H1 (cell line): Measurements from ENCODE around the gene APLN. TPM values are rescaled to one million over a fixed set of nuclear protein-coding genes. Genes with fewer than 3 reads are reported as not detected.

ENCODE experiments used
- CTCF ChIA-PET: fragments of 300-600 bp; sonication (Branson Sonifier 250); formaldehyde crosslinking; loops from one replicate; lab custom pipeline; 2021; ENCODE audit not compliant: partially characterized antibody; lab: Charles Lee
- POLR2A ChIA-PET: fragments of 300-600 bp; sonication (Branson Sonifier 250); formaldehyde crosslinking; loops from one replicate; lab custom pipeline; 2021; ENCODE audit warnings: inconsistent platforms; ENCODE audit not compliant: partially characterized antibody; lab: Charles Lee
- DNase-seq, 2 experiments: peaks; one replicate each; pipeline versions ENCODE4 v3.0.0 to v3.0.0-alpha.2; 2010 to 2022; ENCODE audit warnings: low spot score in 2 of 2, low read depth in 1 of 2, mixed read lengths in 1 of 2
- FAIRE-seq: peaks from 2 replicates; lab custom pipeline; 2011; peaks lifted over from hg19 to GRCh38; lab: Jason Lieb, UNC
- H2AFZ ChIP-seq: 2 replicates; pipeline ENCODE4 v1.8.1; 2012; ENCODE audit warnings: low read length, inconsistent platforms
- H2AK5ac ChIP-seq: 2 replicates; pipeline ENCODE4 v1.6.1; 2013; ENCODE audit warnings: low read depth, low read length
- H2BK120ac ChIP-seq: replicated peaks from 2 replicates; pipeline ENCODE3; 2013; ENCODE audit warnings: low read depth, low read length, inconsistent platforms
- H2BK12ac ChIP-seq: 2 replicates; pipeline ENCODE4 v1.6.1; 2013; ENCODE audit warnings: low read depth, low read length
- H2BK15ac ChIP-seq: 2 replicates; pipeline ENCODE4 v1.6.1; 2013; ENCODE audit warnings: low read length
- H2BK20ac ChIP-seq: 2 replicates; pipeline ENCODE4 v1.6.1; 2013; ENCODE audit warnings: low read length
- H2BK5ac ChIP-seq: 2 replicates; pipeline ENCODE4 v1.6.1; 2013; ENCODE audit warnings: low read depth, low read length
- H3K14ac ChIP-seq: 2 replicates; pipeline ENCODE4 v1.6.1; 2013; ENCODE audit warnings: inconsistent platforms; ENCODE audit not compliant: insufficient read length
- H3K18ac ChIP-seq: 2 replicates; pipeline ENCODE4 v1.6.1; 2013; ENCODE audit warnings: low read length; ENCODE audit errors: extremely low read depth
- H3K23ac ChIP-seq: 2 replicates; pipeline ENCODE4 v1.6.1; 2013; ENCODE audit warnings: inconsistent platforms; ENCODE audit not compliant: insufficient read length
- H3K23me2 ChIP-seq: 2 replicates; pipeline ENCODE4 v1.6.1; 2013; ENCODE audit warnings: low read depth, low read length
- H3K27ac ChIP-seq: 2 replicates; pipeline ENCODE4 v1.6.1; 2011; ENCODE audit warnings: low read depth, low read length, inconsistent platforms
- H3K27me3 ChIP-seq, 4 experiments: replicated peaks in 1 of 4; 1 replicate in 1 of 4; 2 replicates in 3 of 4; pipeline versions ENCODE4 v1.6.1 to v1.8.1; 2011 to 2013; ENCODE audit warnings: low read length in 3 of 4, mild to moderate bottlenecking in 3 of 4, inconsistent platforms in 2 of 4, mixed read lengths in 2 of 4, moderate library complexity in 1 of 4; ENCODE audit not compliant: control insufficient read depth in 3 of 4, insufficient read depth in 3 of 4; ENCODE audit errors: extremely low read depth in 1 of 4
- H3K36me3 ChIP-seq, 4 experiments: 2 replicates each; pipeline versions ENCODE4 v1.6.1 to v1.8.1; 2011 to 2013; ENCODE audit warnings: mild to moderate bottlenecking in 4 of 4, low read length in 3 of 4, moderate library complexity in 2 of 4, control low read depth in 1 of 4, inconsistent platforms in 1 of 4; ENCODE audit not compliant: insufficient read depth in 4 of 4, control insufficient read depth in 2 of 4
- H3K4ac ChIP-seq: replicated peaks from 2 replicates; pipeline ENCODE3; 2013; ENCODE audit warnings: low read length, low read depth, mixed read lengths, inconsistent platforms; ENCODE audit not compliant: insufficient read length
- H3K4me1 ChIP-seq, 4 experiments: replicated peaks in 1 of 4; 1 replicate in 1 of 4; 2 replicates in 3 of 4; pipeline versions ENCODE4 v1.6.1 to v1.8.1; 2011 to 2013; ENCODE audit warnings: low read length in 3 of 4, inconsistent platforms in 2 of 4, mixed read lengths in 1 of 4; ENCODE audit not compliant: insufficient read depth in 4 of 4, control insufficient read depth in 3 of 4
- H3K4me2 ChIP-seq, 2 experiments: 2 replicates each; pipeline versions ENCODE4 v1.6.1 to v1.8.1; 2011 to 2013; ENCODE audit warnings: low read depth in 2 of 2, low read length in 2 of 2, control low read depth in 1 of 2, inconsistent platforms in 1 of 2, mild to moderate bottlenecking in 1 of 2; ENCODE audit not compliant: insufficient read depth in 1 of 2
- H3K4me3 ChIP-seq, 4 experiments: fragments of 200-600, 300-600 bp in 1 of 4; sonication (generic), shearing (Covaris generic), sonication (Bioruptor Twin) in 1 of 4; 2 replicates each; pipeline versions ENCODE4 v1.5.1 to v1.8.1; 2011 to 2016; ENCODE audit warnings: low read length in 4 of 4, low read depth in 3 of 4, control low read depth in 2 of 4, inconsistent platforms in 2 of 4, mild to moderate bottlenecking in 2 of 4, mixed read lengths in 1 of 4, moderate library complexity in 1 of 4; ENCODE audit not compliant: insufficient read depth in 2 of 4; ENCODE audit errors: extremely low read depth in 1 of 4
- H3K56ac ChIP-seq: replicated peaks from 2 replicates; pipeline ENCODE3; 2013; ENCODE audit warnings: low read depth, mild to moderate bottlenecking, mixed read lengths, low read length, inconsistent platforms; ENCODE audit not compliant: insufficient read length
- H3K79me1 ChIP-seq: 2 replicates; pipeline ENCODE4 v1.6.1; 2013; ENCODE audit warnings: low read depth, low read length, control low read depth
- H3K79me2 ChIP-seq, 2 experiments: 2 replicates each; pipeline versions ENCODE4 v1.6.1 to v1.8.1; 2012 to 2013; ENCODE audit warnings: low read length in 2 of 2, mild to moderate bottlenecking in 2 of 2, inconsistent platforms in 1 of 2; ENCODE audit not compliant: insufficient read depth in 2 of 2, control insufficient read depth in 1 of 2
- H3K9ac ChIP-seq, 4 experiments: replicated peaks in 1 of 4; 1 replicate in 1 of 4; 2 replicates in 3 of 4; pipeline versions ENCODE4 v1.6.1 to v1.8.1; 2011 to 2013; ENCODE audit warnings: low read depth in 3 of 4, low read length in 3 of 4, control low read depth in 2 of 4, mild to moderate bottlenecking in 2 of 4, moderate library complexity in 2 of 4, inconsistent platforms in 1 of 4; ENCODE audit errors: extremely low read depth in 1 of 4
- H3K9me3 ChIP-seq, 2 experiments: 2 replicates each; pipeline versions ENCODE4 v1.6.1 to v1.8.1; 2012 to 2013; ENCODE audit warnings: mild to moderate bottlenecking in 2 of 2, moderate library complexity in 2 of 2, control low read depth in 1 of 2, inconsistent platforms in 1 of 2, low read depth in 1 of 2, low read length in 1 of 2, mixed read lengths in 1 of 2; ENCODE audit not compliant: insufficient read depth in 2 of 2
- H4K20me1 ChIP-seq, 2 experiments: replicated peaks in 1 of 2; 2 replicates each; pipeline versions ENCODE3 to v1.8.1; 2011 to 2013; ENCODE audit warnings: inconsistent platforms in 2 of 2, low read length in 2 of 2, mild to moderate bottlenecking in 1 of 2; ENCODE audit not compliant: insufficient read depth in 2 of 2, control insufficient read depth in 1 of 2
- H4K5ac ChIP-seq: 2 replicates; pipeline ENCODE4 v1.6.1; 2013; ENCODE audit warnings: low read length, low read depth, mixed read lengths, inconsistent platforms; ENCODE audit not compliant: insufficient read length
- H4K8ac ChIP-seq: 2 replicates; pipeline ENCODE4 v1.8.0; 2013; ENCODE audit warnings: mild to moderate bottlenecking, moderate library complexity, low read length, inconsistent platforms; ENCODE audit not compliant: insufficient read depth; ENCODE audit errors: extremely low read depth
- H4K91ac ChIP-seq: replicated peaks from 2 replicates; pipeline ENCODE3; 2013; ENCODE audit warnings: low read length, mixed read lengths, inconsistent platforms; ENCODE audit not compliant: insufficient read length
- HDAC6 ChIP-seq: IDR thresholded peaks from one replicate; pipeline ENCODE4 v1.7.1; 2012; ENCODE audit warnings: low read depth, mild to moderate bottlenecking, inconsistent platforms, low read length, moderate library complexity
- RXRA ChIP-seq: IDR thresholded peaks from 2 replicates; pipeline ENCODE4 v1.6.1; 2011; ENCODE audit warnings: low read depth, mild to moderate bottlenecking, low read length, moderate library complexity; ENCODE audit not compliant: insufficient read depth
- SP4 ChIP-seq: IDR thresholded peaks from 2 replicates; pipeline ENCODE4 v1.6.1; 2012; ENCODE audit warnings: low read length, inconsistent platforms
- WGBS, 2 experiments: shearing (Covaris generic) in 1 of 2; methylation state at CpG; one replicate each; pipeline versions ENCODE4 v1.1.6 to v1.1.7; 2013 to 2015; ENCODE audit warnings: low lambda C conversion rate in 2 of 2, mixed read lengths in 2 of 2, inconsistent platforms in 1 of 2, low coverage in 1 of 2, missing lambda C conversion rate in 1 of 2; ENCODE audit not compliant: insufficient replicate concordance in 2 of 2, insufficient coverage in 1 of 2, insufficient read length in 1 of 2; ENCODE audit errors: extremely low coverage in 1 of 2, missing lambda C conversion rate in 1 of 2; 5-methylcytosine and 5-hydroxymethylcytosine counted together
- polyA plus RNA-seq, 7 experiments: library from polyadenylated mRNA; depleted of rRNA in 3 of 7; stranded (reverse) in 5 of 7; unstranded in 2 of 7; fragments of >200 nt in 5 of 7; fragments of 200-250 nt in 2 of 7; gene quantifications; 1 replicate in 5 of 7; 2 replicates in 1 of 7; 4 replicates in 1 of 7; pipeline versions ENCODE4 v1.2.1 to v1.2.3, GENCODE V29; 2011 to 2013; ENCODE audit warnings: missing spikeins in 2 of 7, mixed read lengths in 2 of 7
- total RNA-seq: library from RNA; stranded (reverse); fragmentation: NEBNext Ultra II Directional; extraction: Animal tissue kit (Norgen Biotek cat#: 25700); gene quantifications from 2 replicates; pipeline ENCODE4 v1.2.1, GENCODE V29; 2021

APLN gene
- total and polyA plus RNA-seq, 2 of the 8 experiments (the other 6 are each of a cell fraction or from before 2014, with no cell fraction given) = 1.1 to 1.8 TPM

- H3K9me3 ChIP-seq = no peaks in the 10 kb centered on the region
- WGBS, 2 experiments = 67% methylated on average over 1 of the region's 1 CpG; no CpG with 5 or more reads in 1 of the 2 experiments
- CTCF ChIA-PET = interaction anchor here (1.7 to 2.1 kb wide), 3 partner anchors 31 to 71 kb away, joined by 4 read pairs; no protein-coding TSS in a partner anchor
- no peak overlapping the region for H3K23ac ChIP-seq
- H3K4me2 ChIP-seq = no peak overlapping the region
- no peak overlapping the region for H2AK5ac ChIP-seq
- peaks cover 0 to 10% (median 6%) of the 10 kb centered on the region in 4 experiments; a peak in 5 of 7 replicates for H3K4me1 ChIP-seq
- H3K23me2 ChIP-seq = no peaks in the 10 kb centered on the region
- no peak overlapping the region for H3K14ac ChIP-seq
- H3K79me2 ChIP-seq = no peaks in the 10 kb centered on the region
- H4K5ac ChIP-seq = no peak overlapping the region
- H3K27ac ChIP-seq = no peak overlapping the region
- H4K91ac ChIP-seq = no peak overlapping the region
- no peak overlapping the region for H2BK120ac ChIP-seq
- H2BK12ac ChIP-seq = no peak overlapping the region
- no peak overlapping the region for H2AFZ ChIP-seq
- POLR2A ChIA-PET = no interaction called here
- no peak overlapping the region for H2BK5ac ChIP-seq
- H4K8ac ChIP-seq = no peak overlapping the region
- H3K56ac ChIP-seq = no peak overlapping the region
- no peak for DNase-seq
- H3K36me3 ChIP-seq = no peaks in the 10 kb centered on the region
- no peak overlapping the region for H3K9ac ChIP-seq
- no peak overlapping the region for H2BK15ac ChIP-seq
- no peaks in the 10 kb centered on the region for H3K79me1 ChIP-seq
- TF ChIP-seq HDAC6 = no peak
- TF ChIP-seq RXRA = no peak
- no peak for TF ChIP-seq SP4
- no peak overlapping the region for H3K4ac ChIP-seq
- H2BK20ac ChIP-seq = no peak overlapping the region
- no peak for FAIRE-seq
- H3K27me3 ChIP-seq = peaks cover 0 to 3% (median 1%) of the 10 kb centered on the region in 4 experiments; a peak in 2 of 7 replicates
- H3K18ac ChIP-seq = no peak overlapping the region
- no peaks in the 10 kb centered on the region for H4K20me1 ChIP-seq
- H3K4me3 ChIP-seq = no peak overlapping the region
Observed at GRCh38 chrX:129682979-129683378, 28.2 kb upstream of the APLN start.
